Activated CD8-positive, alpha-beta memory T cell treated with anti-CD3 and anti-CD28 coated beads for 24 hours (primary cell): ENCODE measurements around the gene CNTN1.

Source experiments
- DNase-seq: peaks from one replicate; pipeline ENCODE4 v3.0.0-alpha.2; 2020

The CNTN1 gene

GRCh38 chr12:40864891-40865290 lies 172.7 kb downstream of the CNTN1 start:
- DNase-seq, result no peak

- no peak for DNase-seq
These were observed 178.7 kb downstream of the CNTN1 start for GRCh38 chr12:40870981-40871380.

GRCh38 chr12:40874868-40875267 lies 182.6 kb downstream of the CNTN1 start:
- DNase-seq, result no peak

- no peak for DNase-seq
These were observed 197.1 kb downstream of the CNTN1 start for GRCh38 chr12:40889329-40889728.

- no peak for DNase-seq
These were observed 200.3 kb downstream of the CNTN1 start for GRCh38 chr12:40892528-40892927.

GRCh38 chr12:40898505-40898904 lies 206.3 kb downstream of the CNTN1 start:
- no peak for DNase-seq

- DNase-seq, result no peak
These were observed 210.8 kb downstream of the CNTN1 start for GRCh38 chr12:40903040-40903439.

GRCh38 chr12:40907115-40907527 lies 214.9 kb downstream of the CNTN1 start:
- DNase-seq, result no peak

GRCh38 chr12:40911676-40912075 lies 219.4 kb downstream of the CNTN1 start:
- DNase-seq, result no peak

GRCh38 chr12:40915172-40915571 lies 222.9 kb downstream of the CNTN1 start:
- no peak for DNase-seq

- DNase-seq, result no peak
These were observed 225.3 kb downstream of the CNTN1 start for GRCh38 chr12:40917561-40917960.

GRCh38 chr12:40921563-40922163 lies 229.4 kb downstream of the CNTN1 start:
- no peak for DNase-seq

GRCh38 chr12:40937891-40938290 lies 245.7 kb downstream of the CNTN1 start:
- no peak for DNase-seq

- DNase-seq, result no peak
These were observed 250.1 kb downstream of the CNTN1 start for GRCh38 chr12:40942326-40942725.

GRCh38 chr12:40945772-40946171 lies 253.5 kb downstream of the CNTN1 start:
- DNase-seq, result no peak

- no peak for DNase-seq
These were observed 254.5 kb downstream of the CNTN1 start for GRCh38 chr12:40946612-40947194.

- DNase-seq, result no peak
These were observed 255.6 kb downstream of the CNTN1 start for GRCh38 chr12:40947797-40948196.

- DNase-seq, result no peak
These were observed 260.8 kb downstream of the CNTN1 start for GRCh38 chr12:40953076-40953475.

- no peak for DNase-seq
These were observed 265.2 kb downstream of the CNTN1 start for GRCh38 chr12:40957417-40957816.

- no peak for DNase-seq
These were observed 266.8 kb downstream of the CNTN1 start for GRCh38 chr12:40959041-40959440.

GRCh38 chr12:40963751-40964150 lies 271.5 kb downstream of the CNTN1 start:
- DNase-seq, result no peak

GRCh38 chr12:40969796-40970195 lies 277.6 kb downstream of the CNTN1 start:
- no peak for DNase-seq

- no peak for DNase-seq
These were observed 278.2 kb downstream of the CNTN1 start for GRCh38 chr12:40970320-40970907.

- no peak for DNase-seq
These were observed 279.7 kb downstream of the CNTN1 start for GRCh38 chr12:40971911-40972310.

GRCh38 chr12:40976546-40976945 lies 284.3 kb downstream of the CNTN1 start:
- DNase-seq, result no peak
